NCI-H1105 (cell line): ENCODE data around the gene AQP12A.
"Not testable (repeated sequence)": the region's sequence is repeated elsewhere in the genome, so short reads cannot be mapped to it uniquely, and the experiment has no call there.

Source experiments
- DNase-seq: peaks from one replicate; lab custom pipeline; 2025; lab: John Stamatoyannopoulos, UW

The AQP12A gene

DNA sequence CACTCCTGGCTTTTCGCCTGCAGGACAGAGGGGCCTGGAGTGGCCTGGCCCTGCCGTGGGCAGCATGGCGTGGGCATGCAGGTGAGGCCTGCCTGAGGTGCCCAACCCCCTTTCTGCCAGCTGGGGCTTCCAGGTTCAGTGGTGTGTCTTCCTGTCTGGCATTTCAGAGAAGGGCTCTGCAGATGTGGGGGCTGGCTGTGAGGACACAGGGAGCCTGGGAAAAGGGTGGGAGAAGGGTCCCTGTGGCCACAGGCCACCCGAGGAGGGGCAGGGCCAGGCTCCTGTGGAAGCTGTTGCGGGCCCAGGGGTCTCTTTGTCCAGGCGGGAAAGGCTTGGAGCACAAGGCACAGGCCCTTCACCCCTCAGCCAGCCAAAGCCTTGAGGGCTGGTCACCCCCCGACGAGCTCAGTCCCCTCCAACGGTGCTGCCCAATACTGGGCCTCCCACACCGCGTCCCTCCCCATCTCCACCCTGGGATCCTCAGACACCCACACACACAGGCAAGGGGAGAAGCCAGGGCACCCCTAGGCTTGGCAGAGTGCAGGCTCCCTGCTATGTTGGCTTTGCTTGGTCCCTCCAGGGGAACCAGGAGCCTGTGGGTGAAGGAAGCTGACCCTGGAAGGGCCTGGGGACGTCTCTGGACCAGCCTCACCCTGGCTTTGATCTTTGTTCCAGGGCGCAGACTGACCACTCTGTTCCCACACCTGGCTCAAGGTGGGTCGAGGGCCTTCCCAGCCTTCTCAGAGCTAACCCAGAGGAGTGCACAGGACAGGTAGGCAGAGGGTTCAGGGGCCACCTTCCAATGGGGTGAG lies 3.7 kb upstream of the AQP12A start:
- DNase-seq: no peak

DNA sequence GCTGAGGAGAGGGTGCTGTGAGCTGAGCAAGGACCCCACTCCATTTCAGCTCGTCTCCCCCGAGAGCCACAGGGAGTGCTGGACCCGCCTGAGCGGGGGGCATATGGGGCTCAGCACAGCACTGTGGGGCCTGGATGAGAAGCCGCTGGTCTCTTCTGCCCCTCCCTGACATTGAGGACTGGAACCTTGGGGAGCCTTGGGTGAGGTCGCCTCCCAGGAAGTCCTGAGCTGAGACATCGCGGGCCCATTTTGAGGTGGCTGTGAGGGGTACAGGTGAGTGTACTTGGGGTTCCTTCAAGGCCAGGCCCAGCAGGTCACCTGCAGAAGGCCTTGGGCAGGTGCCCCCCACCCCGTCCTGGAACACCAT lies 3.1 kb upstream of the AQP12A start:
- no peak for DNase-seq

DNA sequence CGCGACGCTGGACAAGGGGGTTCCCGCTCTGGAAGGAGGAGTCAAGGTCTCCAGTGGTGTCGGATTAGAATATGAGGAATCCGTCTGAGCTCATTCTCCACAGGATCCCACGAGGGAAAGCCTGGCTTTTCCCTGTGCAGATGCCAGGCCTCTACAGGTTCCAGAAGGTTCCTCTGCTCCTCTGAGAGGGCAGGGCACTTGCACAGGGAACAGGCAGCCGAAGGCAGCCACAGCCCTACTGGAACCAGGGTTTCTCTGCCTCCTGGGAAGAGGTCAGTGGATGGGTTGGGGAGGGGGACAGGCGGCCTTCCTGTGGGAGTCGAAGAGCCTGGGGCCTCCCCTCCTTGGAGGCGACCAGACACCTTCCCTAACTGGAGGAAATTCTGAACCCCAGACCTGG lies 1.7 kb upstream of the AQP12A start:
- DNase-seq: no peak

DNA sequence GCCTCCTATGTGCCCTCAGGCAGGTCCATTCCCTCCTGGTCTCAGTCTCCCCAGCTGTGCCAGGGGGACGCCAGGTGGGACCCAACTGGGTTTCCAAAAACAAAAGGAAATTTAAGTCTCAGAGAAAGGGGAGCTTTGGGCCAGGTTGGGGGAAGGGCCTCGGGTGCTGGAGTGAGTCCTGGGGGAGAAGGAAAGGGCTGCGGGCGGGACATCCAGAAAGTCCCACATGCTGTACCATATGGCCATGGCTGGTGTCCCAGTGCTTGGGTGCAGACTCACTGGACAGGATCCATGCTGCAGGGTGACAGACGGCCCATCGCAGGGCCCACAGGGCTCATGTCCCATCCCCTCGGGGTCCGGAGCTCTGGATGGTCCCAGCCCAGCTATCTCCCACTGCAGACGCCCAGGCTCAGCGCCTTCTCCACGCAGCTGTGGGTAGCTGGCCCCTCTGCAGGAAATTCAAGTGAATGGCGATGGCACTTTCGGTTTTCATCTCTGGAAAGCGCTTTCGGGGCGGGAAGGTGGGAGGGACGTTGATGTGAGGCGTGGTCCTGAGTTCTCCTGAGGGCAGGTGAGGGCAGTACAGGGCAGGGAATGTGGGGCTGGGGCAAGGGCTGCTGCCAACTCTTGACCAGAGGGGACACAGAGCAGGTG lies 1.1 kb upstream of the AQP12A start:
- DNase-seq: not testable (repeated sequence)

DNA sequence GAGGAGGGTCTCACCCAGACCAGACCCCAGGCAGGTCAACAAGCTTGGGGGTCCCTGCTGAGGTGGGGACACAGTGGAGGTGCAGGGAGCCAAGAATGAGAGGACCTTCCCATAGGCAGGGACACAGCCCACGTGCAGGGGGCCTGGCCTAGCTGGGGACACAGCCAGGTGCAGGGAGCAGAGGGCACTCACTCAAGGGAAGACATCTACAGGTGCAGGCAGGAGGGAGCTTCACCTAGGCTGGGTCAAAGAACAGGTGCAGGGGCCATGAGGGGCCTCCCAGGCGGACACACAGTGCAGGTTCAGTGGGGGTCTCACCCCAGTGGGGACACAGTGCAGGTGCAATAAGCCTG lies 615 bp upstream of the AQP12A start:
- DNase-seq: not testable (repeated sequence)

DNA sequence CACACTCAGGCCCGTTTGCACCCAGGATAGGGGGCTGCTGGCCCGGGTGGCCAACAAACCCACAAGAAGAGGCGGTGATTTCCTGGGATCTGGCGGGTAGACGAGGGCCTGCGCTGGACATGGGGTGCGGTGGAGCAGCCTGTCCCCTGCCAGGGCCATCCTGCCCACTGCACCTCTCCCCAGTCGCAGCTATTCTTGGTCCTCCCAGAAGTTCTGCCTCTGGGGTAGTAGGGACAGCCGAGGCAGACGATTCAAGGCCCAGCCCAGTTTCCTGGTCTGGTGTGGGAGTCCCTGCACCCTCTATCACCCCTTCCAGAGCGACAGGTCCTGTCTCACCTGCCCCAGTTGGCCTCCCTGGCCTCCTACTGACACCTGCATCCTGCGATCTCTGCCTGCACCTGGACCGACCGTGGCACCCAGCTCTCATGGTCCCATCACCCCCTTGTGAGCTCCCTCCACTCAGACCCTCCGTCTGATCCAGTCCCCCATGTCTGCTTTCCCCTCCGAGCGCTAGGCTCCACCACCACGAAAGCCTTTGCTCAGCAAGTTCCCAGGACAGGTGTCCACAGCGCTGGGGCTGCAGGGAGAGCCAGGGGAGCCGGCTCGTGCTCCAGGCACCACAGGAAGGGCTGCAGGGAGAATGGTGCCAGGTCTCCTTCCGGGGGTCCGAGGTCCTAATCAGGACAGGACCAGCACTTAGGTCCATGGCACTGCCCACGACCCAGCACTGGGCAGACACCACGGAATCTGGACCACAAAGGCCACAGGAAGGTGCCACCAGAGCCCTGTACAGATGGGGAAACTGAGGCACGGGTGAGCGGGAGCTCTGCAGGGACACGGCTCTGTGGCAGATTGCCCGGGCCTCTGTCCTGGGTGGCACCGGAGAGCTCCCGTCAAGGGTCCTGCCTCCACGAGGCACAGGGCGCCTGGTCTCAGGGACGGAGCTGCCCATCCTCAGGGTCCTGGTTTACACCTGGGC lies 1.2 kb downstream of the AQP12A start:
- DNase-seq: not testable (repeated sequence)

DNA sequence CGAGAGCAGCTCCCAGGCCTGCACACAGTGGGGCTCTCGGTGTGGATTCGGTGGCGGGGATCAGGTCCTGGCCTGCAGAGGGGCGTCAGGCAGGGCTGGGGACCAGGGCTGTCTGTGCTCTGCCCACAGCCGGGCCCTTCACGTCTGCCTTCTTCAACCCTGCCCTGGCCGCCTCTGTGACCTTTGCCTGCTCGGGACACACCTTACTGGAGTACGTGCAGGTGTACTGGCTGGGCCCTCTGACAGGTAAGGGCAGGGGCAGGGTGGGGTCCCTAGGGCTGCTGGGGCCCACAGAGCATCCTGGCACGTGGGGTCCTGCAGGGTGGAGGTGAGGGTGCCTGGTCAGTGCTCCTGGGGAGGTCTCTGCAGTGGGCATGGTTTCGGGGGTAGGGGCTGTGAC lies 2.6 kb downstream of the AQP12A start:
- not testable (repeated sequence) for DNase-seq

DNA sequence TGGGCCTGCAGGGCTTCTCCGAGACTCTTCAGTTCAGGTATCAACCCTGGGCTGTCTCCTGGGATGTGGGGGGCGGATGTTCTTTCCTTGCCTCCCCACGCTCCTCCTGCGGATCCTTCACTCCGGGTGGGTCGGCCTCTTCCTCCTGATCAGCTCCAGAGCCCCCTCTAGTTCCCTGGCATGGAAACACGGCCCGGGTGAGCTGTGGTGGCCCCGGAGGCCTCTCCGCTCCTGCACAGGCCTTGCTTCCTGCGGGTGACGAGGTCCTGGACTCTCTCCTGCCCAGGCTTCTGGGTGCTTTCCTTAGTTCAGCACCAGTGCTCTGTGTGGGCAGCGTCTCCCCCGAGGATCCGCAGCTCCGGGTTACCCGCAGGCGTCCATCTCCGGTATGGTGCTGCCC lies 3.9 kb downstream of the AQP12A start:
- DNase-seq: not testable (repeated sequence)

DNA sequence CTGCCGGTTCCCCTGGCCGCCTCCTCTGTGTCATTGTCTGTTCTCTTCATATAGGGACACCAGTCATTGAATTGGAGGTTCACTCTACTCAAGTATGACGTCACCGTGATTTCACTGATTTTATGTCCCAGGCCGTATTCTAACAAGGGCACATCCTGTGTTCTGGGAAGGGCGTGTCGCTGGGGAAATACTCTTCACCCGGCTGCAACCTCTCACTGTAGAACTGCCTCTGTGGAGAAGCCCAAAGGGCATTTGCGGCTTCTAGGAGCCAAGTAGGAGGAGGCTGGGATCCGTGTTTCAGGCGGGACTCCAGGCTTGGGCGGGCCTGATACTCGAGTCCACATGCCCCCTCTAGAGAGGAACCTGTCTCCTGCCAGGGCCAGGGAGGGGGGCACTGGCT lies 4.8 kb downstream of the AQP12A start:
- DNase-seq: not testable (repeated sequence)

DNA sequence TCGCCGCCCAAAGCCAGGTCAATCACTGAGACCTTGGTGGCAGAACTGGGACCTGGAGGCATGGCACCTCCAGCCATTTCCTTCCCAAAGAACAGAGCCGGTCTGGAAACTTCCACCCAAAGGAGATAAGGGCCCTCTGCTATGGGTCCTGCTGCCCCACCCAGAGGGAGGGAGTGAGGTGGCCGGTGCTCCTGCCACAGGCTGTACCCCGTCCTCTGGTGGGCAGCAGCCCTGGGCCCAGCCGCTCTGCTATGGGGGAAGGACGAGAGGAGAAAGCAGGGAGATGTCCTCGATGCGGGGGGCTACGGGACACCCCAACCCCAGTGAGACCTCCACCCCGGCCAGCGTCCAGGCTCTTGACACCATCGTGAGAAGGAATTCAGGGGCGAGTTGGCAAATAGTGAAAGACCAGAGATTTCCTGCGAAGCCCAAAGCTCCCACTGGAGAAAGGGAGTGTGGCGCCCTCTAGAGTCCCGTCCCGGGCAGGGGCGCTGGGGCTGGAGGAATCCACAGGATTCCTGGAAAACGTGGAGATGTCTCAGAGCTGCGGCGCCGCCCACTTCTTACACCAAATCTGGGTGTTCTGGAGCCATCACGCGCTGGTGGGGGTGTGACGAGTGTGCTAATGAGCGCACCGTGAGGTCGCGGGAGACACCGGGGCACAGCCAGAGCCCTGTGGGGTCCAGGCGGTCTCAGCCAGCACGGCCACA lies 7.3 kb downstream of the AQP12A start:
- DNase-seq: not testable (repeated sequence)

DNA sequence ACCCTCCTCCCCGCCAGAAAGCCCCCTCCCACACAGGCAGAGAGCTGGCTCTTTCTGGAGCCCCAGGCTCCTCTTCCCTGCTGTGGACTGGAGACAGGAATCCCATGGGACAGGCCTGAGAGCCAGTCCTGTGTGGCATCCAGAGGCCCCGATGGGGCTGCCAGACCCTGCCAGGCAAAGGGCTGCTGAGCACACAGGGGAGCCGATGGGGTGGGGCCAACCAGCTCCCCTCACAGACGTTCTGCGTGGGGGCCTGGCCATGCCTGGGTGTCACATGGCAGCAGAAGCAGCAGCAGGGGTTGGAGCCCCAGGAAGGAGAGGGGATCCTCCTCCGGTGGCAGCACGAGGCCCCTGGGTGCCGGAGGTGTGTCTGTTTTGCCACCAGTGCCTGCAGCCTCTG lies 8.2 kb downstream of the AQP12A start:
- not testable (repeated sequence) for DNase-seq

DNA sequence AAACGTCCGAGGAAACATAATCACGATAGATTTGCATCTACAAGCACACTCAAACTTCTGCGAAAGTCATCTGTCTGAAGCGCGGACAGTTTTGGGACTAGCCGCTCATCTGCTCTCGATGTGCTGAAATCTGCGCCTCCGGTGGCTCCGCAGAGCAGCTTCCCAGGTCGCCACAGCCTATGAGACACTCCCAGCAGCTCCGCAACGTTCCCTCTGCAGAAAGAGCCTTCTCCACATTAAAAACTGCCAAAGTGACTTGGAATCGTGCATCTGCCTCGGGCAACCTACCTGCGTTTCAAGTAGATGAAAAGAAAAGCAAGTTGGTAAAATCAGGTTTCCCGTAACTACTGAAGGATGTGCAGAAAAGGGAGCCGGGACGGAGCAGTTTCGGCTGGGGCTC lies 8.9 kb downstream of the AQP12A start:
- DNase-seq: not testable (repeated sequence)

DNA sequence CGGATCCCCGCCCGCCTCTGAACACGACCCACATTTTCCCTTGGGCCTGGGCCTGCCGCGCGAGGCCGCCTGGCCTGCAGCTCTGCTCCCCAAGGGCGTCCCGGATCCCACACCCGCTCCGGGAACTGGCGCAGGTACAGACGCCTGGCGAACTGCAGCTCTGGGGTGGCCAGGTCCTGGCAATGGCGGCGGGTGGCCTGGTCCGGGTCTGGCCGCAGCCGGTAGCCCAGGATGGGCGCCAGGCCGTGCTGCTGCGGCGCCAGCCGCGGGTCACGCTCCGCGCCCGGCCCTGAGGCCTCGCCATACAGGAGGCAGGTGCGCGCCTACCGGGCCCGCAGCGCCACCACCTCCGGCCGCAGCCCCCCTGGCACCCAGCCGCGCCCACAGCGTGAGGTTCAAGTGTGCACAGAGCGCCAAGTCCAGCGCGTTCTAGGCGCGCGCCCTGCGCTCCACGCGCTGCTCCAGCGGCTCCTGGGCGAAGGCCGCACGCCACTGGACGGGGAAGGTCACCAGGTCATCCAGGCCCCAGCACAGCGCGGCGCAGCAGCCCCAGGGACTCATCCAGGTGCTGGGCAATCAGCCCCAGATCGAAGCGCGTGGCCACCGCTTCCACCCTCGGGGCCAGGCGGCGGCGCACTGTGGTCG lies 9.5 kb downstream of the AQP12A start:
- no peak for DNase-seq

DNA sequence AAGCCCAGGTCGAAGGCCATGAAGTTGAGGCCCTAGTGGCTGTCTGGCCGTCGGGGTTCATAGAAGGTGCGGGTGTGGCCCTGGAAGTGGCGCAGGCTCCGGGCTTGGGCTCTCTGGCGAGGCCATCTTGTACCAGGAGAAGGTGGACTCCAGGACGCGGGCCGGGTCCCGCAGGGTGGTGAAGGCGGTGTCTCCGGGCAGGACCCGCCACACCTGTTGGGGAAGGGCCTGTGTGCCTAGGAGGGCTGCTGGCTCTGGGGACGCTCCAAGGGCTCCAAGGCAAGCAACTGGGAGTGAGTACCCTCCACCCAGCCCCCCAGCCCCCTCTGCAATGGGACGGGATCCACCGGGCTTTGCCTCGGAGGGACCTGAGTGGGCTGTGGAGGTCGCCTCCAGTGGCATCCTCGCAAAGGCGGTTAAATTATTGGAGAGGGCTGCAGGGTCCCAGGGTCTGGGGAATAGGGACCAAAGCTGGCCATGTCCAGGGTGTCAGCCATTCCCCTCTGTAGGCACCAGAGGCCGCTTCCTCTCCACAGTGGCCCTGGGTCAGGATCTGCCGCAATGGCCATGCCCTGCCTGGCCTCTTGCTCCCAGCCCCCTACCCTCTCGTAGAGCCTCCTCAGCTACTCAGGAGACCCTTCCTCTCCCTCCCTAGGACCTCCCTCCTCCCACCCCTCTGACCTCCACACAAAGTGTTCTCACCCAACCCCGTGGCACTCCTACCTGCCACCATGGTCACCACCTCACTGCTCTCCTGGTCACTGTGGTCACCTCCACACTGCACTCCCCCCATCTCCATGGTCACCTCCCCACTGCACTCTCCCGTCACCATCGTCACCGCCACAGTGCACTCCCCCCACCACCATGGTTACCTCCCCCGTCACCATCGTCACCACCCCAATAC lies 10.3 kb downstream of the AQP12A start:
- no peak for DNase-seq

DNA sequence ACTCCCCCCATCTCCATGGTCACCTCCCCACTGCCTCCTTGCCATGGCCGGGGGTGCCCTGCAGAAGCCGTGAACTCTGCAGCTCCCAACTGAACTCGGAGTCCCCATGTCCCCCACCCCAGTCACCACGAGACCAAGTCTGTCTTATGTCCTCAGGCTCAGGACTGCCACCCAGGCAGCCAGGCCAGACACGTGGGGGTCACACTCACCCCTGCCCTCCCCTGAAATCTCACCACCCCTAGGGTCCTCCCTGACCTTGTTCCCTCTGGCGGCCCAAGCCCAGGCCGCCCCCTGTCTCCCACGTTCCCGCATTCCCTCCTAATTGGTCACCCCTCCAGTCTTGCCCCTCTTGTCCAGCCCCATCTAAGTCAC lies 11.0 kb downstream of the AQP12A start:
- DNase-seq: no peak

DNA sequence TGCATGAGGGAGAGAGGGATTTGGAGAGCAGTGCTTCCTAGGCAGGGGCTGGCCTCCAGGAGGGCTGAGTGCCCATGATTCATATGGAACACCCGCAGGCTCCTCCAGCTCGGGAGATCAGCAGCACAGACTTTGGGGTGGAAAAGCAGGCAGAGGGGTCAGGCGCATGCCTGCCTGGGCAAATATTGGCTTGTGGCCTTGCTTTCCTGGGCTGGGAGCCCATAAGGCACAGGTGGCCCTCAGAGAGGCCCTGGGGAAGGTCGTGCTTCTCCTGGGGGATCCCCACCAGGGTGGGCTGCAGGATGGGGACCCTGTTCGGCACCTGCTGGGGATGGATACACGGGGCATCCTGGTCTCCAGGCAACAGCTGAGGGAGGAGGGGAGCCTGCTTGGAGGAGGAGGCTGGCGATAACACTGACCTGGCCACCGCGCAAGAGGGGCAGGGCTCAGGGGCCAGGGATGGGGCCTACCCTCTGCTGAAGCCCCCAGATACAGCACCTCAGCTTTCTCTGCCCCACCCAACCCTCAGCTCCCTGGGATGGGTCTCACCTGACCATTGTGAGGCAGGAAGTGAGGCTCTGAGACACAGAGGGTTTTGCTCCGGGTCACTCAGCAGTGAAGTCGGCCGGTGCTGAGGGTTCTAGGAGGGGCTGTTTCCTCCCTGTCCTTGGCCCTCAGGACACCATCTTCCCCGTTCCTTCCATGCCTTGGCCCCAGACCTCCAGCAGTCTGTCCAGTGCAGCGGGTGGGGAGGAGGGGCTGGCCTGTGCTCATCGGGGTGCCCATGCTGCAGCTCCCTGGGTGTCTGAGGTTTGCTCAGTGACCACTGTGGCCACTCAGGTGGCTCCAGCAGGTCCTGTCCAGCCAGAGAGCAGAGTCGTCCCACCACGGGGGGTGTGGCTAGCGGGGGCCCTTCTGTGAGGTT lies 12.0 kb downstream of the AQP12A start:
- no peak for DNase-seq

DNA sequence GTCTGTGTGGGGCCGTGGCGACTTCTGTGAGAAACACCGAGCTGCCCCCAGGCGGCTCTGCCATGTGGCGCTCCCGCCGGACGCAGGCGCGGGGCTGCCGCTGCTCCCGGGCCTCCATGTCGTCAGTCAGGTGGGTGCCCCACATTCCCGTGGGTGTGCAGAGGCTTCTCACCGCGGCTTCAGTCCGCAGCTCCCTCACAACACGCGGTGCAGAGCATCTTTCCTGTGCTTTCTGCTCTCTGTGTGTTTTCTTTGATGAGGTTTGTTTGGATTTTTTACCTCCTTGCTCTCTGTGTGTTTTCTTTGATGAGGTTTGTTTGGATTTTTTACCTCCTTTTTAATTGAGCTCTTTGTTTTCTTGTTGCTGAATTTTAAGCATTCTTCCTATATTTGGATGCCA lies 13.0 kb downstream of the AQP12A start:
- no peak for DNase-seq

DNA sequence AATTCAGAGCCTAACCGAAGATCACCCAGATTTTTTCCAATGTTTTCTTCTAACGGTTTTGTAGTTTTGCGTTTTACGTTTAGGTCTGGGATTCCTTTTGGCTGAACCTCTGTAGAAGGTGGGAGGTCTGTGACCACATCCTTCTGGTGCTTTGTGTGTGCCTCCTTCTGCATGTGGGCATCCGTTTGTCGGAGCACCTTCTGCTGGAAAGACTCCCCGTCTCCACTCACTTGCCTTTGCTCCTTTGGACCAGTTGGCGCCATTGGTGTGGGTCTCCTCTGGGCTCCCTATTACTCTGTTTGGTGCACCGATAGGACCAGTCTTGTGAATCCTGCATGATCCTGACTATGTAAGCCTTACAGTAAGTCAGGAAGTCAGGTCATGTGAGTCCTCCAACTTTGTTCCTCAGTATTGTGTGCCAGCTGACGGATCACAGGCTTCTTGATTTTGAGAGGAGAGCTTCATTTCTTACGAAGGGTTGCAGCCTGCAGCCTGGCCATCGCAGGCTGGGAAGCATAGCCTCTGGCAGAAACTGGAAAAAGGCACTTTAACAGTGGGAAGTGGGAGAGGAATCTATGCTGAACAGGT lies 13.6 kb downstream of the AQP12A start:
- no peak for DNase-seq
